ENCODE results near the gene TCEA3. TPM values are rescaled to one million over a fixed set of nuclear protein-coding genes. Genes with fewer than 3 reads are reported as not detected.

The TCEA3 gene
- polyA plus RNA-seq, 1 donor (not counting 4 experiments of a cell fraction or from before 2014, with no cell fraction given), result 0.38 TPM

- Histone ChIP-seq H3K36me3 (ENCODE audit: control insufficient read depth in 2 of 2, extremely low read depth in 1 of 2, insufficient read depth in 2 of 2, low read length in 2 of 2) (peaks cover 0 to 6% of the 10 kb centered on the region in 2 experiments), H3K27me3 (ENCODE audit: control insufficient read depth, extremely low read depth, insufficient read depth, low read length) (peaks cover 11% of the 10 kb centered on the region), H3K9me3 (ENCODE audit: control insufficient read depth, low read depth, low read length) (no peaks in the 10 kb centered on the region), H3K9ac (ENCODE audit: control insufficient read depth, extremely low read depth, insufficient read depth, low read length) (no peak overlapping the region), H3K4me2 (ENCODE audit: control insufficient read depth, extremely low read depth, insufficient read depth, low read depth, low read length) (no peak overlapping the region), H3K4me1 (ENCODE audit: control insufficient read depth, extremely low read depth, insufficient read depth, low read length) (peaks cover 20% of the 10 kb centered on the region), H3K27ac (ENCODE audit: control insufficient read depth, insufficient read depth, low read length) (no peak overlapping the region), H3K4me3 (ENCODE audit: control insufficient read depth in 2 of 3, extremely low read depth in 1 of 3, insufficient read depth in 2 of 3, low read depth in 1 of 3, low read length in 3 of 3) (no peak overlapping the region), H2AFZ (ENCODE audit: control insufficient read depth, low read length) (no peak overlapping the region), H4K20me1 (ENCODE audit: control insufficient read depth, extremely low read depth, insufficient read depth, low read length) (no peaks in the 10 kb centered on the region), H3K9me1 (ENCODE audit: control insufficient read depth, extremely low read depth, insufficient read depth, low read length) (peaks cover 1% of the 10 kb centered on the region), H3K79me2 (ENCODE audit: control insufficient read depth, insufficient read depth, low read length) (no peaks in the 10 kb centered on the region)
- TF ChIP-seq EZH2 (IDR thresholded peaks at IDR 0.05; ENCODE audit: low read length) (no peak), CTCF (optimal IDR thresholded peaks at IDR 0.05 in 1 of 3, IDR thresholded peaks at IDR 0.05 in 1 of 3, conservative IDR thresholded peaks at IDR 0.05 in 1 of 3; ENCODE audit: extremely low read depth in 1 of 3, insufficient read depth in 2 of 3, low read length in 3 of 3) (no peak)
- dilution Hi-C loops (cut with MboI; ENCODE audit: extremely low pct_ligation_motif_present, low sequenced_read_pairs), result no loop called here
- FAIRE-seq (peak; percentile 58), DNase-seq (ENCODE audit: low read depth, low spot score) (no peak)
Observed at GRCh38 chr1:23446661-23447310, 22.2 kb upstream of the TCEA3 start.

- H3K4me2 ChIP-seq (ENCODE audit: control insufficient read depth, extremely low read depth, insufficient read depth, low read depth, low read length), result no peak overlapping the region
- FAIRE-seq, result peak; percentile 67
- H3K9ac ChIP-seq (ENCODE audit: control insufficient read depth, extremely low read depth, insufficient read depth, low read length), result no peak overlapping the region
- H3K4me3 ChIP-seq (ENCODE audit: control insufficient read depth in 2 of 3, extremely low read depth in 1 of 3, insufficient read depth in 2 of 3, low read depth in 1 of 3, low read length in 3 of 3), result no peak overlapping the region
- no peak overlapping the region for H2AFZ ChIP-seq (ENCODE audit: control insufficient read depth, low read length)
- dilution Hi-C loops (cut with MboI; ENCODE audit: extremely low pct_ligation_motif_present, low sequenced_read_pairs), result no loop called here
- no peak for DNase-seq (ENCODE audit: low read depth, low spot score)
- peaks cover 11% of the 10 kb centered on the region for H3K4me1 ChIP-seq (ENCODE audit: control insufficient read depth, extremely low read depth, insufficient read depth, low read length)
- peaks cover 2% of the 10 kb centered on the region for H3K27me3 ChIP-seq (ENCODE audit: control insufficient read depth, extremely low read depth, insufficient read depth, low read length)
- no peaks in the 10 kb centered on the region for H3K9me1 ChIP-seq (ENCODE audit: control insufficient read depth, extremely low read depth, insufficient read depth, low read length)
- H3K9me3 ChIP-seq (ENCODE audit: control insufficient read depth, low read depth, low read length), result no peaks in the 10 kb centered on the region
- no peak overlapping the region for H3K27ac ChIP-seq (ENCODE audit: control insufficient read depth, insufficient read depth, low read length)
- no peaks in the 10 kb centered on the region for H4K20me1 ChIP-seq (ENCODE audit: control insufficient read depth, extremely low read depth, insufficient read depth, low read length)
- no peak for TF ChIP-seq EZH2 (IDR thresholded peaks at IDR 0.05; ENCODE audit: low read length)
- no peak for TF ChIP-seq CTCF (optimal IDR thresholded peaks at IDR 0.05 in 1 of 3, IDR thresholded peaks at IDR 0.05 in 1 of 3, conservative IDR thresholded peaks at IDR 0.05 in 1 of 3; ENCODE audit: extremely low read depth in 1 of 3, insufficient read depth in 2 of 3, low read length in 3 of 3)
- peaks cover 0 to 8% of the 10 kb centered on the region in 2 experiments for H3K36me3 ChIP-seq (ENCODE audit: control insufficient read depth in 2 of 2, extremely low read depth in 1 of 2, insufficient read depth in 2 of 2, low read length in 2 of 2)
- no peaks in the 10 kb centered on the region for H3K79me2 ChIP-seq (ENCODE audit: control insufficient read depth, insufficient read depth, low read length)
Observed at GRCh38 chr1:23444596-23445390, 20.2 kb upstream of the TCEA3 start.

Data from keratinocyte (primary cell).